ENCODE results near the gene DOK7.

GRCh38 chr4:3532751-3533422 lies 69.8 kb downstream of the DOK7 start:
- TF ChIP-seq CTCF (IDR thresholded peaks at IDR 0.05 in 4 of 5, conservative IDR thresholded peaks at IDR 0.05 in 1 of 5) (no peak), POLR2A (IDR thresholded peaks at IDR 0.05) (no peak)
